Peyer's patch (tissue), 4 donors: ENCODE data around the gene KRT7. TPM values are rescaled to one million over a fixed set of nuclear protein-coding genes. Genes with fewer than 3 reads are reported as not detected.

Experiments used
- DNase-seq, 3 donors: peaks; one replicate each; pipeline ENCODE4 v3.0.0-alpha.2; 2017 to 2019
- H3K27ac ChIP-seq, 4 donors: fragments of 200-600 bp; sonication (generic); one replicate each; pipeline ENCODE4 v1.5.1; 2016 to 2019
- H3K27me3 ChIP-seq, 2 donors: fragments of 200-600 bp; sonication (generic); one replicate each; pipeline ENCODE4 v1.5.1; 2019
- H3K36me3 ChIP-seq, 3 donors: fragments of 200-600 bp; sonication (generic); one replicate each; pipeline ENCODE4 v1.5.1; 2016 to 2019
- H3K4me1 ChIP-seq, 4 donors: fragments of 200-600 bp; sonication (generic); one replicate each; pipeline ENCODE4 v1.5.1; 2016 to 2019
- H3K4me3 ChIP-seq, 4 donors: fragments of 200-600 bp; sonication (generic); 1 replicate in 3 of 4; 2 replicates in 1 of 4; pipeline ENCODE4 v1.5.1; 2016 to 2019; ENCODE audit warnings: mild to moderate bottlenecking in 1 of 4
- H3K9me3 ChIP-seq, 4 donors: fragments of 200-600 bp; sonication (generic); one replicate each; pipeline ENCODE4 v1.5.1; 2016 to 2019; ENCODE audit warnings: mild to moderate bottlenecking in 1 of 4
- CTCF ChIP-seq, 6 experiments: fragments of 450-650 bp in 4 of 6; fragments of 200-600 bp in 2 of 6; sonication (generic) in 1 of 6; IDR thresholded peaks; one replicate each; pipeline ENCODE4 v1.5.1; 2017 to 2019; ENCODE audit warnings: antibody characterized with exemption in 6 of 6, mild to moderate bottlenecking in 3 of 6, moderate library complexity in 1 of 6
- POLR2A ChIP-seq, 2 donors: fragments of 450-650 bp; IDR thresholded peaks; one replicate each; pipeline ENCODE4 v1.5.1; 2017; ENCODE audit warnings: antibody characterized with exemption in 2 of 2, mild to moderate bottlenecking in 2 of 2, moderate library complexity in 2 of 2
- total RNA-seq, 4 donors: library from RNA; depleted of rRNA; stranded (reverse); fragments of >200 nt; gene quantifications; one replicate each; pipeline ENCODE4 v1.1.0, GENCODE V29; 2016

The KRT7 gene
- total RNA-seq, 4 donors from 2014 or later, result 0.67 to 1.2 TPM; not detected in 2

GRCh38 chr12:52202361-52203078, 30.5 kb upstream of the KRT7 start:
- H3K4me3 ChIP-seq, result no peak overlapping the region
- no peaks in the 10 kb centered on the region for H3K27me3 ChIP-seq
- no peak for TF ChIP-seq CTCF (IDR thresholded peaks at IDR 0.05)
- TF ChIP-seq POLR2A (IDR thresholded peaks at IDR 0.05), result no peak
- no peaks in the 10 kb centered on the region for H3K36me3 ChIP-seq
- H3K4me1 ChIP-seq, result peaks cover 0 to 32% (median 0%) of the 10 kb centered on the region in 4 donors
- peak overlapping the region in 1 of 4 donors; percentile 39 for H3K27ac ChIP-seq
- DNase-seq, result peak in 1 of 3 donors; percentile 45
- no peaks in the 10 kb centered on the region for H3K9me3 ChIP-seq

GRCh38 chr12:52203079-52203921, 29.7 kb upstream of the KRT7 start:
- Histone ChIP-seq H3K36me3 (no peaks in the 10 kb centered on the region), H3K9me3 (no peaks in the 10 kb centered on the region), H3K27me3 (no peaks in the 10 kb centered on the region), H3K27ac (peak overlapping the region in 1 of 4 donors; percentile 64), H3K4me1 (peaks cover 0 to 40% (median 0%) of the 10 kb centered on the region in 4 donors), H3K4me3 (no peak overlapping the region)
- DNase-seq, result peak in 2 of 3 donors; percentile 67 to 82
- TF ChIP-seq POLR2A (IDR thresholded peaks at IDR 0.05) (no peak), CTCF (IDR thresholded peaks at IDR 0.05) (no peak)

GRCh38 chr12:52204095-52204930, 28.7 kb upstream of the KRT7 start:
- Histone ChIP-seq H3K9me3 (no peaks in the 10 kb centered on the region), H3K36me3 (no peaks in the 10 kb centered on the region), H3K4me1 (peaks cover 0 to 47% (median 0%) of the 10 kb centered on the region in 4 donors), H3K4me3 (no peak overlapping the region), H3K27me3 (no peaks in the 10 kb centered on the region), H3K27ac (peak overlapping the region in 1 of 4 donors; percentile 64)
- DNase-seq, result peak in 1 of 3 donors; percentile 36
- TF ChIP-seq POLR2A (IDR thresholded peaks at IDR 0.05) (no peak), CTCF (IDR thresholded peaks at IDR 0.05) (no peak)

- H3K27ac ChIP-seq, result no peak overlapping the region
- TF ChIP-seq POLR2A (IDR thresholded peaks at IDR 0.05) (no peak), CTCF (IDR thresholded peaks at IDR 0.05) (no peak)
- no peaks in the 10 kb centered on the region for H3K27me3 ChIP-seq
- no peaks in the 10 kb centered on the region for H3K36me3 ChIP-seq
- peaks cover 0 to 47% (median 0%) of the 10 kb centered on the region in 4 donors for H3K4me1 ChIP-seq
- no peaks in the 10 kb centered on the region for H3K9me3 ChIP-seq
- peak in 1 of 3 donors; percentile 34 for DNase-seq
- H3K4me3 ChIP-seq, result no peak overlapping the region
Measured at GRCh38 chr12:52204931-52205505, 28.0 kb upstream of the KRT7 start.
